H9 (cell line): Measurements from ENCODE around the gene SMO. TPM values are rescaled to one million over a fixed set of nuclear protein-coding genes. Genes with fewer than 3 reads are reported as not detected.

Experiments
- DNase-seq: peaks from one replicate; pipeline ENCODE4 v3.0.0-alpha.2; 2017
- H2AFZ ChIP-seq: one replicate; pipeline ENCODE4 v1.6.1; 2013; ENCODE audit warnings: mild to moderate bottlenecking, low read length, control low read depth, moderate library complexity
- H2AK5ac ChIP-seq: 2 replicates; pipeline ENCODE4 v1.6.1; 2013; ENCODE audit warnings: low read length, control low read depth, mixed read lengths; ENCODE audit not compliant: insufficient read length
- H2BK120ac ChIP-seq: one replicate; pipeline ENCODE4 v1.6.1; 2013; ENCODE audit warnings: low read depth, mild to moderate bottlenecking, low read length, control low read depth, inconsistent platforms; ENCODE audit not compliant: poor library complexity, severe bottlenecking
- H2BK12ac ChIP-seq: 2 replicates; pipeline ENCODE4 v1.6.1; 2013; ENCODE audit warnings: low read length, control low read depth, mixed read lengths, low read depth; ENCODE audit not compliant: insufficient read length
- H2BK15ac ChIP-seq: 2 replicates; pipeline ENCODE4 v1.6.1; 2013; ENCODE audit warnings: low read depth, low read length, control low read depth
- H2BK20ac ChIP-seq: one replicate; pipeline ENCODE4 v1.6.1; 2013; ENCODE audit warnings: low read depth, mild to moderate bottlenecking, low read length, control low read depth, inconsistent platforms; ENCODE audit not compliant: poor library complexity, severe bottlenecking
- H2BK5ac ChIP-seq: 2 replicates; pipeline ENCODE4 v1.6.1; 2013; ENCODE audit warnings: low read length, control low read depth, mixed read lengths; ENCODE audit not compliant: insufficient read length
- H3K14ac ChIP-seq: 2 replicates; pipeline ENCODE4 v1.6.1; 2013; ENCODE audit warnings: low read length, control low read depth; ENCODE audit not compliant: insufficient read depth
- H3K18ac ChIP-seq: 2 replicates; pipeline ENCODE4 v1.6.1; 2013; ENCODE audit warnings: low read depth, mild to moderate bottlenecking, mixed read lengths, low read length, control low read depth; ENCODE audit not compliant: insufficient read length
- H3K23ac ChIP-seq: 2 replicates; pipeline ENCODE4 v1.6.1; 2013; ENCODE audit warnings: low read length, control low read depth, mixed read lengths, low read depth; ENCODE audit not compliant: insufficient read length
- H3K23me2 ChIP-seq: 2 replicates; pipeline ENCODE4 v1.6.1; 2013; ENCODE audit warnings: low read depth, mild to moderate bottlenecking, mixed read lengths, low read length, control low read depth; ENCODE audit not compliant: insufficient read length, poor library complexity, severe bottlenecking
- H3K27ac ChIP-seq: 2 replicates; pipeline ENCODE4 v1.5.1; 2013; ENCODE audit warnings: low read length, control low read depth, mixed read lengths, low read depth; ENCODE audit not compliant: insufficient read length
- H3K27me3 ChIP-seq: 2 replicates; pipeline ENCODE4 v1.6.1; 2013; ENCODE audit warnings: low read length, control low read depth, inconsistent platforms; ENCODE audit not compliant: insufficient read depth
- H3K4ac ChIP-seq: 2 replicates; pipeline ENCODE4 v1.6.1; 2013; ENCODE audit warnings: low read depth, mild to moderate bottlenecking, control low read depth, inconsistent platforms, low read length, moderate library complexity
- H3K4me1 ChIP-seq: 2 replicates; pipeline ENCODE4 v1.6.1; 2013; ENCODE audit warnings: low read length, control low read depth, inconsistent platforms; ENCODE audit not compliant: insufficient read depth
- H3K4me2 ChIP-seq: 2 replicates; pipeline ENCODE4 v1.6.1; 2013; ENCODE audit warnings: low read length, control low read depth, mixed read lengths; ENCODE audit not compliant: insufficient read length, insufficient read depth
- H3K56ac ChIP-seq: 2 replicates; pipeline ENCODE4 v1.6.1; 2013; ENCODE audit warnings: low read depth, mild to moderate bottlenecking, mixed read lengths, low read length, control low read depth; ENCODE audit not compliant: insufficient read length
- H3K79me1 ChIP-seq: 2 replicates; pipeline ENCODE4 v1.6.1; 2013; ENCODE audit warnings: low read depth, mild to moderate bottlenecking, moderate library complexity, low read length, control low read depth, inconsistent platforms; ENCODE audit not compliant: insufficient read depth, poor library complexity, severe bottlenecking
- H3K79me2 ChIP-seq: 2 replicates; pipeline ENCODE4 v1.6.1; 2013; ENCODE audit warnings: low read length, control low read depth, inconsistent platforms; ENCODE audit not compliant: insufficient read depth
- H3K9ac ChIP-seq: 2 replicates; pipeline ENCODE4 v1.6.1; 2013; ENCODE audit warnings: low read length, control low read depth, mixed read lengths; ENCODE audit not compliant: insufficient read length; ENCODE audit errors: extremely low read depth
- H3K9me3 ChIP-seq: one replicate; pipeline ENCODE4 v1.6.1; 2013; ENCODE audit warnings: low read depth, low read length, inconsistent platforms; ENCODE audit not compliant: control insufficient read depth
- H3T11ph ChIP-seq: one replicate; pipeline ENCODE4 v1.6.1; 2013; ENCODE audit warnings: mild to moderate bottlenecking, low read length, control low read depth, inconsistent platforms
- H4K20me1 ChIP-seq: one replicate; pipeline ENCODE4 v1.6.1; 2013; ENCODE audit not compliant: control insufficient read depth, insufficient read length, insufficient read depth
- H4K5ac ChIP-seq: 2 replicates; pipeline ENCODE4 v1.6.1; 2013; ENCODE audit warnings: low read depth, mild to moderate bottlenecking, mixed read lengths, low read length, control low read depth; ENCODE audit not compliant: insufficient read length
- H4K8ac ChIP-seq: replicated peaks from 2 replicates; pipeline ENCODE4 v1.6.1; 2013; ENCODE audit warnings: low read length, control low read depth, mixed read lengths, low read depth; ENCODE audit not compliant: insufficient read length
- H4K91ac ChIP-seq: 2 replicates; pipeline ENCODE4 v1.6.1; 2013; ENCODE audit warnings: low read depth, mild to moderate bottlenecking, moderate library complexity, mixed read lengths, low read length, control low read depth; ENCODE audit not compliant: insufficient read length
- H3K27ac Mint-ChIP-seq, 3 experiments: 2 replicates in 2 of 3; 3 replicates in 1 of 3; pipeline ENCODE4 v1.8.0; 2020 to 2021; ENCODE audit warnings: mixed read lengths in 3 of 3, mild to moderate bottlenecking in 1 of 3, moderate library complexity in 1 of 3
- H3K27me3 Mint-ChIP-seq: 2 replicates; pipeline ENCODE4 v1.8.0; 2021; ENCODE audit warnings: low read depth, mild to moderate bottlenecking, moderate library complexity, mixed read lengths
- H3K36me3 Mint-ChIP-seq, 3 experiments: 2 replicates in 2 of 3; 3 replicates in 1 of 3; pipeline ENCODE4 v1.8.0; 2020 to 2021; ENCODE audit warnings: low read depth in 3 of 3, mixed read lengths in 3 of 3; ENCODE audit not compliant: insufficient read depth in 1 of 3
- H3K4me1 Mint-ChIP-seq, 2 experiments: 2 replicates each; pipeline ENCODE4 v1.8.0; 2020; ENCODE audit warnings: mixed read lengths in 2 of 2
- H3K4me3 Mint-ChIP-seq, 2 experiments: 2 replicates in 1 of 2; 3 replicates in 1 of 2; pipeline ENCODE4 v1.8.0; 2020 to 2021; ENCODE audit warnings: mild to moderate bottlenecking in 2 of 2, mixed read lengths in 2 of 2, moderate library complexity in 1 of 2
- H3K9me3 Mint-ChIP-seq, 2 experiments: 2 replicates in 1 of 2; 3 replicates in 1 of 2; pipeline ENCODE4 v1.8.0; 2020; ENCODE audit warnings: mild to moderate bottlenecking in 2 of 2, mixed read lengths in 2 of 2, moderate library complexity in 1 of 2
- CTCF ChIP-seq: fragments of 200-600 bp; sonication (generic); conservative IDR thresholded peaks from 3 replicates; pipeline ENCODE4 v1.8.0; 2021; ENCODE audit warnings: antibody characterized with exemption, mild to moderate bottlenecking
- WGBS: extraction: QIAGEN DNeasy Blood & Tissue Kit; methylation state at CpG from one replicate; pipeline ENCODE4 v1.1.7; 2013; ENCODE audit warnings: missing lambda C conversion rate, low lambda C conversion rate, mixed read lengths; ENCODE audit not compliant: insufficient read length; ENCODE audit errors: extremely low coverage; 5-methylcytosine and 5-hydroxymethylcytosine counted together
- total RNA-seq: library from RNA; stranded (reverse); gene quantifications from 2 replicates; pipeline ENCODE4 v1.2.1, GENCODE V29; 2021

SMO gene
- total RNA-seq, 1 experiment from 2014 or later: 66.8 TPM

GRCh38 chr7:129168231-129169021 is 20.0 kb upstream of the SMO start:
- Mint-ChIP-seq H3K4me1 (peaks cover 36 to 38% of the 10 kb centered on the region in 2 experiments), H3K36me3 (peaks cover 7 to 21% (median 21%) of the 10 kb centered on the region in 3 experiments; a peak in 6 of 7 replicates), H3K27ac (peak overlapping the region; percentile 85 to 94 (median 90); a peak in 6 of 7 replicates), H3K9me3 (no peaks in the 10 kb centered on the region), H3K27me3 (no peaks in the 10 kb centered on the region; the same call in 1 of the 2 replicates), H3K4me3 (peak overlapping the region; percentile 57 to 75)
- Histone ChIP-seq H4K20me1 (no peaks in the 10 kb centered on the region), H3K14ac (peak overlapping the region; percentile 71; the same call in 1 of the 2 replicates), H3K56ac (no peak overlapping the region), H3K9me3 (no peaks in the 10 kb centered on the region), H4K8ac (no peak overlapping the region), H3K9ac (peak overlapping the region; percentile 14), H3K4me2 (peak overlapping the region; percentile 57), H3K79me1 (no peaks in the 10 kb centered on the region), H3K4me1 (peaks cover 5% of the 10 kb centered on the region; the same call in 1 of the 2 replicates), H3K4ac (no peak overlapping the region), H3T11ph (no peak overlapping the region), H3K18ac (peak overlapping the region; percentile 65), H3K23me2 (peaks cover 16% of the 10 kb centered on the region), H2AFZ (no peak overlapping the region), H4K91ac (no peak overlapping the region), H3K23ac (no peak overlapping the region), H2BK20ac (no peak overlapping the region), H2BK5ac (no peak overlapping the region), H2BK12ac (no peak overlapping the region), H4K5ac (no peak overlapping the region), H3K27ac (no peak overlapping the region), H2BK120ac (no peak overlapping the region), H2BK15ac (no peak overlapping the region), H3K79me2 (no peaks in the 10 kb centered on the region), H3K27me3 (no peaks in the 10 kb centered on the region), H2AK5ac (no peak overlapping the region)
- DNase-seq: peak; percentile 58
- WGBS: no CpG with 5 or more reads among the region's 20 CpGs
- TF ChIP-seq CTCF: no peak
